ENCODE data around the gene LBX1.

LBX1 gene

GRCh38 chr10:101226491-101227428, 2.5 kb downstream of the LBX1 start:
- no peak for DNase-seq

DNA sequence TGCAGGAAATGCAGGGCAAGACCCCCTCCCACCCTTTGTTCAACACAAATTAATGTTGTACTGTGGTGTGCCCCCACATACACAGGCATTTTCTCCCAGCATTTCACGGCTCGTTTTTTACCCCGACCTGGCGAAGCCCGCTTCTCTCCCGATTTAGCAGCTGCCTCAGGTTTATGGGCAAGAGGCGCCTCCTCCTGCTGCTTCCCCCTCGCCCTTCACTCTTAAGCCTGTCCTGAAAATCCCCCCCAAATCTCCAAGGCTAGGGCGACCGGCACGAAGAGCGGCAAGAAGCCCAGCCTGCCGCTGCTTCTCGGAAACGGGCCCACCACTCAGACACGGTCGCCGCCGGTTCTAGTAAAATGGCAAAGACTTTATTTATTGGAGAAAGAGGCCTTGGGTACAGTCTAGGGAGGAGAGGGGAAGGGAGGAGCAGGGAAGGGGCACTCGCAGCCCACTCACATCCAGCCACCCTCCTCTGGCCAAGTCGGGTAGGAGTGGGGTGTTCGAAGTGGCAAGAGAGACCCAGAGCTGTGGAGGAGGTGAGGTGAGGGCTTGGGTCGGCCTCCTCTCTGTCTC, 3.3 kb downstream of the LBX1 start:
- DNase-seq: no peak

- no peak for DNase-seq
Observed at GRCh38 chr10:101224910-101225823, 4.1 kb downstream of the LBX1 start.

GRCh38 chr10:101224060-101224909, 5.0 kb downstream of the LBX1 start:
- no peak for DNase-seq

DNA sequence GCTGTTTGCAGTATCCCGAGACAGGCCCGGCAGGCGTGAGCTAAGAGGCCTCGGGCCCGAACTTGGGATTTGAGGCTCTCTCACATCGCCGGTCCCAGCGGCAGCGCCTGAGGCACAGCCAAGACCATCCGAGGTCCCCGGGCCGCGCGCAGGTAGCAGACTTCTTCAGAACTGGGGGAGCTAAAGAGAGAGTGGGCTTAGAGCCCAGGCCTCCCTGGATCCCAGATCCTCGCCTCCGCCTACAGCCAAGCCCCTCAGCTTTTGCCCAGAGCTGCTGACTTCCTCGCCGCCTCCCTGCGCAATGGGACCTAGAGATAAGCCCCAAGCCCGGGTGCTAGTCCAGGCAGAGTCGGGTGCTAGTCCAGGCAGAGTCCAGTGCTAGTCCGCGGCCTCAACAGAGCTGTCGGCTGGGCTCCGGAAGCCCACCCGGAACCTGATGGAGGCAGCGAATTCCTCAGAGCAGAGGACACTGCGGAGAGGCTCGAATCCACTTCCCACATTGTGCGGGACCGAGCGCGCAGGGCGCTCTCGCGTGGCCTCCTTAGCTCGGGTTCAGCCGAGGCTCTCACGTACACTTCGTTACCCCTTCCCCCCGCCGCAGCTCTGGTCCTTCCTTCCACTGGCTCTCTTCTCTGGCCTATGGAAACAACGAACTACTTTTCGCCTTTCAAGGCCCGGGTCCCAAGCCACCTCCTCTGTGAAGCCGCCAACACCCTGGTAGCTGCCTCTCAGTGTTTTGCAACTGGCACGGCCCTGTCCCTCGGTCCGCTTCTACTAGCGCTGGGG, 5.8 kb downstream of the LBX1 start:
- DNase-seq: no peak

GRCh38 chr10:101222683-101223273, 6.5 kb downstream of the LBX1 start:
- no peak for DNase-seq

DNA sequence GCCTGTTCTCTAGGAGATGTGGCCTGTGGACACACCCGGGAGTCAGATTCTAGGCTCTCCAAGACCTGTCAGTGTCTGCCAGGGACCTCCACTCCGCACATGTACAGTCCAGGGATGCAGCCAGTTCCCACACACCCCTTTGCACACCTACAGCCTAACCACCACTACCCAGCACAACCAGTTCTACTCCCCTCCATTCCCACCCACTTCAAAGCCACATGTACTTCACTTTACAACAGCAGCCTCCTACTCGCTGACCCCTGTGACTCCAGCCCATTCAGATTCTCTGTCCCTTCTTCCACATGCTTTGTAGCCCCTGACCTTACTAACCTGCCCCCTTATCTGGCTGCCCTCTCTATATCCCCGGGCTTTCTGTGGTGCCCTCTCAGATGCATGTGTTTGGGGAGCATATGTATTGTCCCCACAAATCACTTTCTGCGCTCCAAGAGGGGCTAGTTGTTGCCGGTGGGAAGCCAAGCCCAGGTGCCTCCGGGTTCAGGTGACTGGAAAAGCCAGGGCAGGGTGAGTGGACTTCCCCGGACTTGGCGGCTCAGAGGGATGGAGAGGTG, 7.2 kb downstream of the LBX1 start:
- no peak for DNase-seq

DNA sequence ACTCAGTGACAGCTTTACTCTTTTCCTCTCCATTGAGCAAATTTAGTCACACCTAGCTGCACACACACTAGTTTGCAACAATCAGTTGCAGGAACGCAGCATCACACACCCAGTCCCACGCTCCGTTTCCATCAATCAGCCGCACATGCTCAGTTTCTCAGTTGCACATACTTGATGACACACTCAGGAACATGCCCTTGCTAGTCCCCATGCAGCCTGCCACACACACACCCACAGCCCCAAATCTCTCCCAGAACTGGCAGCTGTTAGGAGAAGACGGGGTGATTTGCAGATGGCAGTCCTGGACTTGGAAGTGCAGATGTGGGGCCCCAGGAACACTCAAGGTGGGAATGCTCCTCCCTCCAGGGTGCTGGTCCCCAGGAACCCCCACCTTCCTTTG, 7.7 kb downstream of the LBX1 start:
- no peak for DNase-seq

DNA sequence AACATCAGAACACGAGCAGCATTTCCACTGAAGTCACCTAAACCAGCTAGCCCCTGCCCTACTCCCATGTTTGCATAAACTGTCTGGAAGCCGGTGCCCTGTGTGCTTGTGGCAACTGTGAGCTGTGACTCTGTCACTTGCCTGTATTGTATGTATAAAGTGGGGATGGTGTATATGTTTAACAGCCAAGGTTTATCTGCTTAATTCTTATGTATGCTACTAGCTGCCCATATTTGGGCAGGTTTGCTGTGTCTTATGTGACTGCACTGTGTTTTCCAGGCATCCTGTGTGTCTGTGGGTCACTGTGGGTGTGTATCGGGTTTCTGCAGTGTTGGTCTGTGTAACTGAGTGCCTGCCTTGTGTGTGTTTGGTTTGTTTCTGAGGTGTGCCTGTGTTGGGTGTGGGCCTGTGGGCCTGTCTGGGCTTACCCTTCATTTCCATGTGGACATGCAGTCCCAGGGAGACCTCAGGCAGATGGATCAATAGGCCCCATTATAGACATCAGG, 9.3 kb downstream of the LBX1 start:
- no peak for DNase-seq

DNA sequence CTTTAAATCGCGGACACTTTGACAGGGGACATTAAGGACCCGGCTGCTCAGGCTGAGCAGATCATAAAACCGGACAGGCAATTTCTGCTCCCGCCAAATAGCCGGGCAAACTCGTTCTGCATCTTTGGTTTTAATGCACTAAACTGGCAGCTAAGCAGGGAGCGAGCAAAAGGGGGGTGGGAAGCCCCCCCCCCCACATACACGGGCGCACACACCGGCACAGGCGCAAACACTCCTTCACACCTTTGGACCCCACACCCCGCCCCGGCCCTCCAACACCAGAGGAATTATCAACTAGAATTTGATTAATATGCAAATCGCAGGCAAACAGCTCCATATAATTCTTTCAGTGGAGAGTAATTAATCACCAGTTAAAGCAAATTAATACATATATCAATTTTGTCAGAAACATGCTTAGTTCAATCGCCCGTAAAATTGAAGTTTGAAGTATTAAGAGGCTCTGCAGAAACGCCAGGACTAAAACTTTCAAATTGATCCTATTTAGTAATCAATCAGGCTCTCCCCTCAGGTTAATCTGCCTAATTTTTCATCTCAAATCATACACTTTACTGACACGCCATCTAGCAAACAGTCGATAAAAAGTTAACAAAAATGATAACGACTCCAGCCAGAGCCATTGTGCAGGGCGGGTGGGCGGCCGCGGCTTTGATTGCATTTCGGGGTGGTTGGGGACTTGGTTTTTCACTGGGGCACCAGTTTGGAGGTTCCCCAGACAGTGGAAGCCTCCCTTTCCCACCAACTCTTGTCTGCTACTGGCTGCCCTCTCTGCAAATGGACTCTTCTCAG, 9.9 kb downstream of the LBX1 start:
- DNase-seq: no peak

GRCh38 chr10:101218351-101219138, 10.7 kb downstream of the LBX1 start:
- no peak for DNase-seq

- DNase-seq: peak in 10 of 56 donors; percentile 4 to 37 (median 15)
Observed at GRCh38 chr10:101217450-101218281, 11.6 kb downstream of the LBX1 start.

- DNase-seq: no peak
Observed at GRCh38 chr10:101217044-101217425, 12.2 kb downstream of the LBX1 start.

GRCh38 chr10:101216207-101217043, 12.8 kb downstream of the LBX1 start:
- DNase-seq: no peak

Measured in nucleus accumbens (tissue), 56 donors.